ENCODE measurements around the gene ANO1. TPM values are rescaled to one million over a fixed set of nuclear protein-coding genes. Genes with fewer than 3 reads are reported as not detected.

The ANO1 gene
- total RNA-seq, 1 experiment from 2014 or later: 10.9 TPM

DNA sequence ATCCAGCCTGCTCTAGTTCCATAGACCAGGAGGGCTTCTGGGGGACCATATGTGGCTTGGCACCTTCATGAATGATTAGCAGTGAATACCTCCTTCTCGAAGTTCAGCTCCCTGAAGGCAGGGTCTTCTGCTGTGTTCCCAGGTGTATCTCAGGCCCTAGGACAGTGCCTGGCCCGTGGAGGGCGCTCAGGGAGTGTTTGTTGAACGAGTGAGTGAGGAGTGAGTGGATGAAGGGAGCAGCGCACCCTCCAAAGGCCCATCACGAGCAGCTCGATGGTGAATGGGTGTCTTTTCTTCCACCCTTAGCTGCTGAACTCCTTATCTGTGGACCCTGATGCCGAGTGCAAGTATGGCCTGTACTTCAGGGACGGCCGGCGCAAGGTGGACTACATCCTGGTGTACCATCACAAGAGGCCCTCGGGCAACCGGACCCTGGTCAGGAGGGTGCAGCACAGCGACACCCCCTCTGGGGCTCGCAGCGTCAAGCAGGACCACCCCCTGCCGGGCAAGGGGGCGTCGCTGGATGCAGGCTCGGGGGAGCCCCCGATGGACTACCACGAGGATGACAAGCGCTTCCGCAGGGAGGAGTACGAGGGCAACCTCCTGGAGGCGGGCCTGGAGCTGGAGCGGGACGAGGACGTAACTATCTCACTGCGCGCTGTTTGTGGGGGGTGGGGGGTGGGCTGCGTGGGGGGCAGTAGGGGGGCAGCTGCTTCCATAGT lies 9.5 kb downstream of the ANO1 start:
- peak; percentile 59 for DNase-seq

More for the DNA sequence above, 9.5 kb downstream of the ANO1 start:
- TF ChIP-seq, protein P1, sequence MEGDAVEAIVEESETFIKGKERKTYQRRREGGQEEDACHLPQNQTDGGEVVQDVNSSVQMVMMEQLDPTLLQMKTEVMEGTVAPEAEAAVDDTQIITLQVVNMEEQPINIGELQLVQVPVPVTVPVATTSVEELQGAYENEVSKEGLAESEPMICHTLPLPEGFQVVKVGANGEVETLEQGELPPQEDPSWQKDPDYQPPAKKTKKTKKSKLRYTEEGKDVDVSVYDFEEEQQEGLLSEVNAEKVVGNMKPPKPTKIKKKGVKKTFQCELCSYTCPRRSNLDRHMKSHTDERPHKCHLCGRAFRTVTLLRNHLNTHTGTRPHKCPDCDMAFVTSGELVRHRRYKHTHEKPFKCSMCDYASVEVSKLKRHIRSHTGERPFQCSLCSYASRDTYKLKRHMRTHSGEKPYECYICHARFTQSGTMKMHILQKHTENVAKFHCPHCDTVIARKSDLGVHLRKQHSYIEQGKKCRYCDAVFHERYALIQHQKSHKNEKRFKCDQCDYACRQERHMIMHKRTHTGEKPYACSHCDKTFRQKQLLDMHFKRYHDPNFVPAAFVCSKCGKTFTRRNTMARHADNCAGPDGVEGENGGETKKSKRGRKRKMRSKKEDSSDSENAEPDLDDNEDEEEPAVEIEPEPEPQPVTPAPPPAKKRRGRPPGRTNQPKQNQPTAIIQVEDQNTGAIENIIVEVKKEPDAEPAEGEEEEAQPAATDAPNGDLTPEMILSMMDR (conservative IDR thresholded peaks at IDR 0.05): peak; percentile 48; the same call in 2 of the 3 replicates
- Histone ChIP-seq H3K4ac (ENCODE audit: low read depth, low read length) (no peak overlapping the region), H3K23me2 (ENCODE audit: insufficient read length, low read depth, low read length, poor library complexity, severe bottlenecking) (no peaks in the 10 kb centered on the region), H2AFZ (ENCODE audit: low read length) (no peak overlapping the region), H4K20me1 (ENCODE audit: control insufficient read depth, insufficient read depth, insufficient read length) (peaks cover 3% of the 10 kb centered on the region), H3K79me1 (ENCODE audit: insufficient read depth, low read depth, low read length, poor library complexity, severe bottlenecking) (no peaks in the 10 kb centered on the region), H3T11ph (ENCODE audit: low read length) (no peak overlapping the region), H4K5ac (ENCODE audit: insufficient read length, low read depth, low read length) (no peak overlapping the region), H3K79me2 (ENCODE audit: insufficient read depth, low read length) (no peaks in the 10 kb centered on the region), H3K4me1 (ENCODE audit: insufficient read depth, low read length) (no peaks in the 10 kb centered on the region; the same call in 1 of the 2 replicates), H3K27me3 (ENCODE audit: insufficient read depth, low read length) (no peaks in the 10 kb centered on the region), H3K9me3 (ENCODE audit: control insufficient read depth, low read depth, low read length) (no peaks in the 10 kb centered on the region), H3K56ac (ENCODE audit: insufficient read length, low read depth, low read length) (no peak overlapping the region), H4K91ac (ENCODE audit: insufficient read length, low read depth, low read length) (no peak overlapping the region), H2BK15ac (ENCODE audit: low read depth, low read length) (no peak overlapping the region), H2AK5ac (ENCODE audit: insufficient read length, low read length) (no peak overlapping the region), H2BK12ac (ENCODE audit: insufficient read length, low read depth, low read length) (no peak overlapping the region), H2BK20ac (ENCODE audit: low read depth, low read length, poor library complexity, severe bottlenecking) (no peak overlapping the region), H3K14ac (ENCODE audit: insufficient read depth, low read length) (no peak overlapping the region), H3K18ac (ENCODE audit: insufficient read length, low read depth, low read length) (no peak overlapping the region), H3K27ac (ENCODE audit: insufficient read length, low read depth, low read length) (no peak overlapping the region), H2BK5ac (ENCODE audit: insufficient read length, low read length) (no peak overlapping the region), H3K23ac (ENCODE audit: insufficient read length, low read depth, low read length) (no peak overlapping the region), H2BK120ac (ENCODE audit: low read depth, low read length, poor library complexity, severe bottlenecking) (no peak overlapping the region), H4K8ac (replicated peaks; ENCODE audit: insufficient read length, low read depth, low read length) (no peak overlapping the region), H3K4me2 (ENCODE audit: insufficient read depth, insufficient read length, low read length) (no peak overlapping the region), H3K9ac (ENCODE audit: extremely low read depth, insufficient read length, low read length) (no peak overlapping the region)
- H3K4me1 Mint-ChIP-seq: peaks cover 14 to 31% of the 10 kb centered on the region in 2 experiments
- H3K27ac Mint-ChIP-seq: no peak overlapping the region; a peak in 1 of 7 replicates
- no peak overlapping the region for H3K4me3 Mint-ChIP-seq
- H3K27me3 Mint-ChIP-seq (ENCODE audit: low read depth): peaks cover 13% of the 10 kb centered on the region
- H3K9me3 Mint-ChIP-seq: no peaks in the 10 kb centered on the region
- H3K36me3 Mint-ChIP-seq (ENCODE audit: insufficient read depth in 1 of 3, low read depth in 3 of 3): peaks cover 0 to 7% (median 0%) of the 10 kb centered on the region in 3 experiments; a peak in 3 of 7 replicates
- WGBS (ENCODE audit: extremely low coverage, insufficient read length, low lambda C conversion rate): no CpG with 5 or more reads among the region's 32 CpGs

All from H9 (cell line).